K562 (cell line): Measurements from ENCODE around the gene APOL3. TPM values are rescaled to one million over a fixed set of nuclear protein-coding genes. Genes with fewer than 3 reads are reported as not detected.

Experiments used
- ATAC-seq: fragments of 200-7000 bp; cut with Tn5 transposase; 3 replicates; pipeline ENCODE4 v1.9.1; 2020; ENCODE audit warnings: moderate library complexity
- BruUV-seq: library from RNA; stranded (reverse); fragments of 400-500 nt; replicated peaks from 2 replicates; lab custom pipeline; 2021; lab: Mats Ljungman, UMichigan
- CTCF ChIA-PET: fragments of 300-600 bp; formaldehyde crosslinking; extraction: SDS; loops from one replicate; lab custom pipeline; 2021; ENCODE audit warnings: low intra/inter-chr PET ratio; lab: Yijun Ruan, JAX
- POLR2A ChIA-PET: fragments of 300-600, 350-650 bp; sonication (Branson Sonifier 250); formaldehyde crosslinking; extraction: SDS; loops from one replicate; lab custom pipeline; 2021; ENCODE audit warnings: antibody characterized with exemption, inconsistent platforms; lab: Yijun Ruan, JAX
- DNase-seq, 4 experiments: peaks; one replicate each; pipeline versions ENCODE4 v3.0.0 to v3.0.0-alpha.2; 2011 to 2018; ENCODE audit warnings: low spot score in 3 of 4, mixed read lengths in 3 of 4; ENCODE audit errors: extremely low read depth in 1 of 4
- FAIRE-seq: peaks from 2 replicates; lab custom pipeline; 2011; peaks lifted over from hg19 to GRCh38; lab: Jason Lieb, UNC
- H2AFZ ChIP-seq: 2 replicates; pipeline ENCODE4 v1.6.0; 2011; ENCODE audit warnings: low read depth, low read length, control low read depth, inconsistent platforms
- H3K27ac ChIP-seq: fragments of 200-600 bp; 3 replicates; pipeline ENCODE4 v1.8.0; 2011; ENCODE audit warnings: low read depth, mild to moderate bottlenecking, control low read depth, inconsistent platforms, low read length, moderate library complexity, mixed read lengths; ENCODE audit errors: extremely low read depth
- H3K27me3 ChIP-seq, 2 experiments: fragments of 300-600 bp in 1 of 2; 2 replicates in 1 of 2; 3 replicates in 1 of 2; pipeline versions ENCODE4 v1.6.0 to v1.8.0; 2011; ENCODE audit warnings: inconsistent platforms in 2 of 2, low read length in 2 of 2, mild to moderate bottlenecking in 1 of 2, mixed read lengths in 1 of 2, moderate library complexity in 1 of 2; ENCODE audit not compliant: control insufficient read depth in 2 of 2, insufficient read depth in 2 of 2
- H3K36me3 ChIP-seq: fragments of 300-600 bp; 3 replicates; pipeline ENCODE4 v1.8.0; 2011; ENCODE audit warnings: mild to moderate bottlenecking, low read length, inconsistent platforms; ENCODE audit not compliant: control insufficient read depth, insufficient read depth
- H3K4me1 ChIP-seq, 2 experiments: fragments of 200-600 bp in 1 of 2; replicated peaks in 1 of 2; 2 replicates in 1 of 2; 3 replicates in 1 of 2; pipeline versions ENCODE4 v1.5.1 to v1.8.0; 2011; ENCODE audit warnings: inconsistent platforms in 2 of 2, low read length in 2 of 2, mild to moderate bottlenecking in 1 of 2, mixed read lengths in 1 of 2, moderate library complexity in 1 of 2; ENCODE audit not compliant: control insufficient read depth in 2 of 2, insufficient read depth in 2 of 2
- H3K4me2 ChIP-seq: 2 replicates; pipeline ENCODE4 v1.6.1; 2011; ENCODE audit warnings: low read length, control low read depth, inconsistent platforms, mixed read lengths; ENCODE audit not compliant: insufficient read depth
- H3K4me3 ChIP-seq: fragments of 200-600 bp; sonication (generic), shearing (Covaris generic); 2 replicates; pipeline ENCODE4 v1.5.1; 2016; ENCODE audit warnings: control low read depth, inconsistent platforms
- H3K79me2 ChIP-seq: fragments of 200-600 bp; 3 replicates; pipeline ENCODE4 v1.8.0; 2011; ENCODE audit warnings: low read length, inconsistent platforms; ENCODE audit not compliant: control insufficient read depth, insufficient read depth
- H3K9ac ChIP-seq, 2 experiments: 2 replicates each; pipeline versions ENCODE4 v1.6.0 to v1.6.1; 2011; ENCODE audit warnings: low read depth in 2 of 2, low read length in 2 of 2, control low read depth in 1 of 2, inconsistent platforms in 1 of 2, mild to moderate bottlenecking in 1 of 2, mixed read lengths in 1 of 2; ENCODE audit not compliant: insufficient read depth in 1 of 2
- H3K9me1 ChIP-seq: one replicate; pipeline ENCODE4 v1.6.0; 2011; ENCODE audit warnings: inconsistent platforms, mild to moderate bottlenecking, low read length, moderate library complexity; ENCODE audit not compliant: control insufficient read depth, insufficient read depth
- H3K9me3 ChIP-seq: replicated peaks from 2 replicates; pipeline ENCODE4 v1.5.1; 2011; ENCODE audit warnings: low read depth, low read length, inconsistent platforms; ENCODE audit not compliant: control insufficient read depth, insufficient read depth
- H4K20me1 ChIP-seq: replicated peaks from 2 replicates; pipeline ENCODE4 v1.6.1; 2011; ENCODE audit warnings: low read length, inconsistent platforms, mixed read lengths; ENCODE audit not compliant: control insufficient read depth, insufficient read depth
- HNRNPK ChIP-seq: fragments of 200-400 bp; formaldehyde crosslinking; IDR thresholded peaks from one replicate; pipeline ENCODE4 v1.6.1; 2018; ENCODE audit warnings: mild to moderate bottlenecking, low read depth, low read length; ENCODE audit not compliant: poor library complexity, severe bottlenecking
- STAG1 ChIP-seq: sonication (generic); formaldehyde crosslinking; IDR thresholded peaks from 2 replicates; pipeline ENCODE4 v1.5.0; 2020; ENCODE audit warnings: missing genetic modification reagents, borderline replicate concordance
- TGIF2 ChIP-seq: sonication (generic); formaldehyde crosslinking; IDR thresholded peaks from 2 replicates; pipeline ENCODE4 v1.8.1; 2022; ENCODE audit warnings: mild to moderate bottlenecking, missing genetic modification reagents, moderate library complexity
- ZBTB49 ChIP-seq: sonication (generic); formaldehyde crosslinking; IDR thresholded peaks from 2 replicates; pipeline ENCODE4 v1.8.0; 2022; ENCODE audit warnings: missing genetic modification reagents, mild to moderate bottlenecking, borderline replicate concordance
- WGBS: fragments of 100-300 bp; shearing (Covaris generic); methylation state at CpG from one replicate; pipeline ENCODE4 v1.1.6; 2016; ENCODE audit warnings: low coverage, mixed read lengths; ENCODE audit not compliant: insufficient coverage; ENCODE audit errors: missing lambda C conversion rate; 5-methylcytosine and 5-hydroxymethylcytosine counted together
- in situ Hi-C: fragments of 300-500 bp; cut with MboI; formaldehyde crosslinking; loops from 4 replicates; pipeline ENCODE4 v1.15.0; 2018; ENCODE audit warnings: inconsistent platforms, mixed read lengths
- intact Hi-C: fragments of 100-400 bp; cut with micrococcal nuclease; formaldehyde crosslinking; loops from 2 replicates; pipeline ENCODE4 v1.14.2; 2022
- polyA plus RNA-seq, 8 experiments: library from polyadenylated mRNA; depleted of rRNA in 4 of 8; stranded (reverse) in 5 of 8; unstranded in 3 of 8; fragments of >200 nt; fragmentation: Nextera tagmentation in 2 of 8; fragmentation: Illumina TruSeq in 1 of 8; extraction: Ambion mirVana in 2 of 8; extraction: Trizol in 1 of 8; gene quantifications; 2 replicates each; pipeline versions ENCODE4 v1.2.1 to v1.2.3, GENCODE V29; 2011 to 2014; ENCODE audit warnings: inconsistent platforms in 1 of 8, missing spikeins in 1 of 8
- total RNA-seq, 7 experiments: library from RNA; depleted of rRNA in 6 of 7; stranded (reverse); fragments of >200 nt in 6 of 7; fragmentation: Illumina TruSeq in 2 of 7; extraction: Trizol in 2 of 7; gene quantifications; 2 replicates each; pipeline versions ENCODE4 v1.2.1 to v1.2.3, GENCODE V29; 2011 to 2021; ENCODE audit warnings: low replicate concordance in 1 of 7

The APOL3 gene
- total and polyA plus RNA-seq, 9 of the 15 experiments (the other 6 are each of a cell fraction or from before 2014, with no cell fraction given) = 0.25 to 1.1 (median 0.56) TPM; not detected in 1

- no TSS peak for BruUV-seq
- intact Hi-C loops (no loop called here), in situ Hi-C loops (no loop called here)
- Histone ChIP-seq H3K4me3 (no peak overlapping the region), H3K9ac (no peak overlapping the region), H3K9me3 (no peaks in the 10 kb centered on the region), H2AFZ (no peak overlapping the region), H3K27ac (no peak overlapping the region), H3K79me2 (no peaks in the 10 kb centered on the region), H4K20me1 (no peaks in the 10 kb centered on the region), H3K27me3 (no peaks in the 10 kb centered on the region), H3K4me2 (no peak overlapping the region), H3K36me3 (peaks cover 21% of the 10 kb centered on the region; the same call in 1 of the 3 replicates), H3K9me1 (no peaks in the 10 kb centered on the region), H3K4me1 (peaks cover 11 to 15% of the 10 kb centered on the region in 2 experiments; a peak in 4 of 5 replicates)
- POLR2A ChIA-PET = interaction anchor here (1.7 kb wide), 1 partner anchor 9 kb away, joined by 5 read pairs; the partner anchor contains the start of gene APOL4
- ATAC-seq (no peak), FAIRE-seq (no peak), DNase-seq (no peak)
- 43% methylated on average over 2 of the region's 3 CpGs for WGBS
- CTCF ChIA-PET = no interaction called here
- no peak for TF ChIP-seq STAG1
- TF ChIP-seq TGIF2 (CRISPR knock-in tag) = no peak
- no peak for TF ChIP-seq HNRNPK
- TF ChIP-seq ZBTB49 (CRISPR knock-in tag) = no peak
These were observed 32.6 kb upstream of the APOL3 start for GRCh38 chr22:36193171-36193570.
